SH-SY5Y (cell line): ENCODE measurements around the gene KRT72.

Experiments
- GATA2 ChIP-seq: IDR thresholded peaks from 2 replicates; pipeline ENCODE4 v1.6.1; 2011; ENCODE audit warnings: mild to moderate bottlenecking, low read depth, low read length
- GATA3 ChIP-seq: IDR thresholded peaks from 2 replicates; pipeline ENCODE4 v1.6.1; 2011; ENCODE audit warnings: low read depth, mild to moderate bottlenecking, low read length, moderate library complexity

Gene KRT72

GRCh38 chr12:52634266-52635056 lies 33.2 kb upstream of the KRT72 start:
- TF ChIP-seq GATA3: no peak
- no peak for TF ChIP-seq GATA2

- TF ChIP-seq GATA2 (no peak), GATA3 (no peak)
These were observed 32.1 kb upstream of the KRT72 start for GRCh38 chr12:52633383-52633782.

- TF ChIP-seq GATA2 (no peak), GATA3 (no peak)
These were observed 31.4 kb upstream of the KRT72 start for GRCh38 chr12:52632656-52633055.

- no peak for TF ChIP-seq GATA3
- no peak for TF ChIP-seq GATA2
These were observed 30.6 kb upstream of the KRT72 start for GRCh38 chr12:52631676-52632459.

- TF ChIP-seq GATA2 (no peak), GATA3 (no peak)
These were observed 30.0 kb upstream of the KRT72 start for GRCh38 chr12:52631264-52631663.

- TF ChIP-seq GATA2 (no peak), GATA3 (no peak)
These were observed 29.4 kb upstream of the KRT72 start for GRCh38 chr12:52630599-52631200.

GRCh38 chr12:52630008-52630500 lies 28.8 kb upstream of the KRT72 start:
- TF ChIP-seq GATA2 (no peak), GATA3 (no peak)

- TF ChIP-seq GATA2: no peak
- TF ChIP-seq GATA3: no peak
These were observed 28.2 kb upstream of the KRT72 start for GRCh38 chr12:52629281-52630007.

- TF ChIP-seq GATA2 (no peak), GATA3 (no peak)
These were observed 27.6 kb upstream of the KRT72 start for GRCh38 chr12:52628841-52629240.

- TF ChIP-seq GATA2: no peak
- no peak for TF ChIP-seq GATA3
These were observed 26.8 kb upstream of the KRT72 start for GRCh38 chr12:52628111-52628507.

GRCh38 chr12:52627395-52628110 lies 26.3 kb upstream of the KRT72 start:
- TF ChIP-seq GATA2: no peak
- no peak for TF ChIP-seq GATA3

GRCh38 chr12:52622349-52622748 lies 21.1 kb upstream of the KRT72 start:
- TF ChIP-seq GATA3 (no peak), GATA2 (no peak)

- TF ChIP-seq GATA3 (no peak), GATA2 (no peak)
These were observed 17.6 kb upstream of the KRT72 start for GRCh38 chr12:52618866-52619265.
